ENCODE measurements around the gene UMODL1. TPM values are rescaled to one million over a fixed set of nuclear protein-coding genes. Genes with fewer than 3 reads are reported as not detected.
A peak's percentile ranks its signal among the peaks of the same experiment; 100 is the strongest.

Gene UMODL1
- total RNA-seq, 2 donors from 2014 or later, result 0.35 to 0.37 TPM

DNA sequence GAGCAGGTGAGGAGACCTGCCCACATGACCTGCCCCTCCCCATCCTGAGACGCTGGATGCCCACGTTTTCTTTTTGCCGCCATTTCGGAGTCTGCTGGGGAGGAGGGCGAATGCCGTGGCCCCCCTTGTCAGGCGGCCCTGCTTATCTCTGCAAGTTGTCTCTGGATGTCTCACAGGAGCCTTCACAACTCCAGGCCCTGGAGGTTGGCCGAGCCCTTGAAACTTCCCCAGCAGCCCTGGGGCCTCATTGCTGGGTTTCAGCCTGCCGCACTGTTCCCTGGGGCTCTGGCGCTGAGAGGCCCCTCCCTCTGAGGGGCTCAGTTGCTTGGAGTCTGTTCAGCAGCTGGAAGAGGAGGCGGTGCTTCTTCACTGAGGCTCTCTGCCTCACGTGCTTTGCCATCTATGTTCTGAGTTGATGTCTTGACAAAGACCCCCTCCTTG is 31.2 kb upstream of the UMODL1 start:
- intact Hi-C loops (cut with DNase I), result no loop called here
- no peak for TF ChIP-seq CTCF (IDR thresholded peaks at IDR 0.05)
- no peaks in the 10 kb centered on the region for H3K36me3 ChIP-seq
- no peaks in the 10 kb centered on the region for H3K9me3 ChIP-seq
- no peak overlapping the region for H3K4me3 ChIP-seq
- no peak for DNase-seq
- no peaks in the 10 kb centered on the region for H3K4me1 ChIP-seq
- H3K9ac ChIP-seq (ENCODE audit: low read depth in 2 of 2, low read length in 2 of 2), result no peak overlapping the region
- no peaks in the 10 kb centered on the region for H3K27me3 ChIP-seq
- H3K27ac ChIP-seq, result peak overlapping the region; percentile 53

DNA sequence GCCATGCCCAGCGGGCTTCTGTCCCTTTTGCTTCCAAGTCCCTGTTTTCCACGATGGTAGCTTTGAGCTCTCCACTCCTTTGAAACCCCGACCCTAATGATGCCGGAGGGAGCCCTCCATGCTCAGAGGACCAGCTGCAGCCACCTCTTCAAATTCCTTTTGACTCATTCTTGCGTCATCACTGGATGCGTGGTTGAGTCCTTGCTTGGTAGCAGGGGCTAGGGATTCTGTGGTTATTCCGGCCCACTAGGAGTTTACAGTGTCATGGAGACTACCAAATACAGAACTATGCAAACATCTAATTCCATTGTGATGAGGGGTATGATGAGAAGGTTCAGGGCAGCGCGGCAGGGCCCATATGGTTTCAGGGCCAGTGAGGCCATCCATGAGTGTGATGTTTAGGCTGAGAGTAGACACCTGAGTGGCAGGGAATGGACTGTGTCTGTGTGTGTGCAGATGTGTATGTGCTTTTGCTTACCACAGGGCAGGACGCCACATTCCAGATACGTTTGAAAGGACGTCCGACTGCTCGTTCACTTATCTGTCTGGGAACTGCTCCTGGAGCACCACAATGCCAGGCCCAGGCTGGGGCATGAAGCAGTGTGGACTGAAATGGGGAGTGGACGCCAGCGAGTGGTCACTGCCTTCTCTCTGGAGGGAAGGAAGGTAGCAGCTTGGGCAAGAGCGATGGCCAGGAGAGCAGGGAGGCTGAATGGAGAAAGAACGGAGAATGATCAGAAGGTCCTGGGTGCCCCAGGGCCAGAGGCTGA is 30.5 kb upstream of the UMODL1 start:
- H3K9ac ChIP-seq (ENCODE audit: low read depth in 2 of 2, low read length in 2 of 2), result no peak overlapping the region
- DNase-seq, result no peak

GRCh38 chr21:42041246-42041645 is 29.9 kb upstream of the UMODL1 start:
- intact Hi-C loops (cut with DNase I), result no loop called here
- Histone ChIP-seq H3K27me3 (no peaks in the 10 kb centered on the region), H3K9ac (ENCODE audit: low read depth in 2 of 2, low read length in 2 of 2) (no peak overlapping the region), H3K4me1 (no peaks in the 10 kb centered on the region), H3K36me3 (no peaks in the 10 kb centered on the region), H3K27ac (peak overlapping the region; percentile 57), H3K4me3 (no peak overlapping the region), H3K9me3 (no peaks in the 10 kb centered on the region)
- TF ChIP-seq CTCF (IDR thresholded peaks at IDR 0.05), result no peak
- no peak for DNase-seq

More for the DNA sequence above, 30.5 kb upstream of the UMODL1 start:
- TF ChIP-seq CTCF (IDR thresholded peaks at IDR 0.05), result no peak
- Histone ChIP-seq H3K27ac (peak overlapping the region; percentile 57), H3K4me3 (no peak overlapping the region), H3K9me3 (no peaks in the 10 kb centered on the region), H3K27me3 (no peaks in the 10 kb centered on the region), H3K36me3 (no peaks in the 10 kb centered on the region), H3K4me1 (no peaks in the 10 kb centered on the region)
- intact Hi-C loops (cut with DNase I), result no loop called here

DNA sequence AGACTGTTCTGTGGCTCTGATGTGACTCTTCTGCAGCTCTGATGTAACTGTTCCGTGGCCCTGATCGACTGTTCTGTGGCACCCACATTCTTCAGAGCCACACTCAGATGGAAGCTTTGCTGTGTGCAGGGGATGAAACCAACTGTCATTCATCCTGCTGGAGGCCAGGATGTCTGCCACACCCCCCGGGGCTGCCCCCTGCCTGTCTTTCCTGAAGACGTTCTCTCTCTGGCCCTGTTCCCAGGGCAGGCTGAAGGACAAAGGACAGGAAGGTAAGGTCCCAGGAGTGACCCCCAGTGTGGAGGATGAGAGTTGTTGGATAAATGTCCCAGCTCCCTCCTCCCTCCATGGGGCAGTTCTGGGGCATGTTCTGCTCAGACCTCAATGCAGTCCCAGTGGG is 29.4 kb upstream of the UMODL1 start:
- DNase-seq, result no peak
- Histone ChIP-seq H3K4me3 (no peak overlapping the region), H3K9me3 (no peaks in the 10 kb centered on the region), H3K27ac (no peak overlapping the region), H3K9ac (ENCODE audit: low read depth in 2 of 2, low read length in 2 of 2) (no peak overlapping the region), H3K36me3 (no peaks in the 10 kb centered on the region), H3K27me3 (no peaks in the 10 kb centered on the region), H3K4me1 (no peaks in the 10 kb centered on the region)
- no peak for TF ChIP-seq CTCF (IDR thresholded peaks at IDR 0.05)
- intact Hi-C loops (cut with DNase I), result no loop called here

GRCh38 chr21:42042651-42043050 is 28.5 kb upstream of the UMODL1 start:
- no peak for DNase-seq
- H3K27ac ChIP-seq, result no peak overlapping the region
- intact Hi-C loops (cut with DNase I), result no loop called here
- no peaks in the 10 kb centered on the region for H3K27me3 ChIP-seq
- no peak overlapping the region for H3K4me3 ChIP-seq
- H3K36me3 ChIP-seq, result no peaks in the 10 kb centered on the region
- no peak overlapping the region for H3K9ac ChIP-seq (ENCODE audit: low read depth in 2 of 2, low read length in 2 of 2)
- H3K9me3 ChIP-seq, result no peaks in the 10 kb centered on the region
- no peaks in the 10 kb centered on the region for H3K4me1 ChIP-seq
- no peak for TF ChIP-seq CTCF (IDR thresholded peaks at IDR 0.05)

Measured in colonic mucosa (tissue), 4 donors.